Endodermal cell (in vitro differentiated cells): ENCODE measurements around the gene ALS2CL. TPM values are rescaled to one million over a fixed set of nuclear protein-coding genes. Genes with fewer than 3 reads are reported as not detected.
A peak's percentile ranks its signal among the peaks of the same experiment; 100 is the strongest.

Experiments
- DNase-seq: peaks from one replicate; pipeline ENCODE4 v3.0.0-alpha.2; 2017
- H3K27ac ChIP-seq: 2 replicates; pipeline ENCODE4 v1.5.1; 2013; ENCODE audit warnings: mild to moderate bottlenecking, low read depth, low read length, moderate library complexity
- H3K27me3 ChIP-seq: 2 replicates; pipeline ENCODE4 v1.6.1; 2013; ENCODE audit warnings: mild to moderate bottlenecking, low read length, moderate library complexity; ENCODE audit not compliant: insufficient read depth, control insufficient read depth, poor library complexity, severe bottlenecking
- H3K36me3 ChIP-seq: 2 replicates; pipeline ENCODE4 v1.7.0; 2013; ENCODE audit warnings: mild to moderate bottlenecking, low read length, moderate library complexity; ENCODE audit not compliant: control insufficient read depth, insufficient read depth
- H3K4me1 ChIP-seq: one replicate; pipeline ENCODE4 v1.7.0; 2013; ENCODE audit warnings: low read length; ENCODE audit not compliant: control insufficient read depth, insufficient read depth
- H3K4me3 ChIP-seq: 2 replicates; pipeline ENCODE4 v1.5.1; 2013; ENCODE audit warnings: mild to moderate bottlenecking, low read length, moderate library complexity
- H3K9ac ChIP-seq: 2 replicates; pipeline ENCODE4 v1.6.1; 2013; ENCODE audit warnings: mild to moderate bottlenecking, low read length, moderate library complexity; ENCODE audit not compliant: poor library complexity, severe bottlenecking; ENCODE audit errors: extremely low read depth
- H3K9me3 ChIP-seq: 2 replicates; pipeline ENCODE4 v1.6.1; 2013; ENCODE audit warnings: mild to moderate bottlenecking, low read length, moderate library complexity; ENCODE audit not compliant: control insufficient read depth
- H3K27ac Mint-ChIP-seq: 2 replicates; pipeline ENCODE4 v1.8.0; 2020; ENCODE audit warnings: mixed read lengths
- H3K27me3 Mint-ChIP-seq: 2 replicates; pipeline ENCODE4 v1.8.0; 2021; ENCODE audit warnings: mild to moderate bottlenecking, mixed read lengths; ENCODE audit not compliant: insufficient read depth
- H3K36me3 Mint-ChIP-seq: 2 replicates; pipeline ENCODE4 v1.8.0; 2020; ENCODE audit warnings: low read depth, mixed read lengths
- H3K4me1 Mint-ChIP-seq: 2 replicates; pipeline ENCODE4 v1.8.0; 2020; ENCODE audit warnings: mixed read lengths
- H3K4me3 Mint-ChIP-seq: 2 replicates; pipeline ENCODE4 v1.8.0; 2020; ENCODE audit warnings: mild to moderate bottlenecking, moderate library complexity, mixed read lengths
- H3K9me3 Mint-ChIP-seq: 2 replicates; pipeline ENCODE4 v1.8.0; 2020; ENCODE audit warnings: mild to moderate bottlenecking, mixed read lengths
- WGBS, 2 experiments: methylation state at CpG; one replicate each; pipeline versions ENCODE4 v1.1.5 to v1.1.7; 2013; ENCODE audit warnings: missing lambda C conversion rate in 2 of 2, mixed read lengths in 1 of 2; ENCODE audit not compliant: insufficient coverage in 1 of 2, insufficient read length in 1 of 2; 5-methylcytosine and 5-hydroxymethylcytosine counted together
- total RNA-seq, 2 donors: library from RNA; stranded (reverse); fragmentation: NEBNext Ultra II Directional in 1 of 2; extraction: Animal tissue kit (Norgen Biotek cat#: 25700) in 1 of 2; gene quantifications; 2 replicates in 1 of 2; 3 replicates in 1 of 2; pipeline ENCODE4 v1.2.1, GENCODE V29; 2021
- TF ChIP-seq, protein P1 (sequence below): fragments of 200-600 bp; sonication (generic); conservative IDR thresholded peaks from 2 replicates; pipeline ENCODE4 v1.5.0; 2021; ENCODE audit warnings: antibody characterized with exemption, mild to moderate bottlenecking

Gene ALS2CL
- total RNA-seq, 2 donors from 2014 or later, result 8.9 to 20.8 TPM

DNA sequence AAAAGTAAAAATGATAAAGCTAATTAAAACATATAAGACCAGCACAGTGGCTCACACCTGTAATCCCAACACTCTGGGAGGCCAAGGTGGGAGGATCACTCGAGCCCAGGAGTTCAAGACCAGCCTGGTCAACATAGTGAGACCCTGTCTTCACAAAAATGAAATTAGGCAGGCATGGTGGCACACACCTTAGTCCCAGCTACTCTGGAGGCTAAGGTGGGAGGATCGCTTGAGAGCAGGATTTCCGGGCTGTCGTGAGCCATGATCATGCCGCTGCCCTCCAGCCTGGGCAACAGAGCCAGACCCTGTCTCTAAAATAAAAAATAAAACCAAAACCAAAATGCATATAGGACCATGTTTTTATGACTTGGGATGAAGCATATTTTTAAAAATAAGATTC is 29.0 kb upstream of the ALS2CL start:
- Mint-ChIP-seq H3K4me3 (no peak overlapping the region), H3K4me1 (peaks cover 5% of the 10 kb centered on the region), H3K27ac (no peak overlapping the region), H3K36me3 (no peaks in the 10 kb centered on the region), H3K9me3 (peaks cover 4% of the 10 kb centered on the region), H3K27me3 (peaks cover 2% of the 10 kb centered on the region)
- no peak for DNase-seq
- TF ChIP-seq, protein P1, sequence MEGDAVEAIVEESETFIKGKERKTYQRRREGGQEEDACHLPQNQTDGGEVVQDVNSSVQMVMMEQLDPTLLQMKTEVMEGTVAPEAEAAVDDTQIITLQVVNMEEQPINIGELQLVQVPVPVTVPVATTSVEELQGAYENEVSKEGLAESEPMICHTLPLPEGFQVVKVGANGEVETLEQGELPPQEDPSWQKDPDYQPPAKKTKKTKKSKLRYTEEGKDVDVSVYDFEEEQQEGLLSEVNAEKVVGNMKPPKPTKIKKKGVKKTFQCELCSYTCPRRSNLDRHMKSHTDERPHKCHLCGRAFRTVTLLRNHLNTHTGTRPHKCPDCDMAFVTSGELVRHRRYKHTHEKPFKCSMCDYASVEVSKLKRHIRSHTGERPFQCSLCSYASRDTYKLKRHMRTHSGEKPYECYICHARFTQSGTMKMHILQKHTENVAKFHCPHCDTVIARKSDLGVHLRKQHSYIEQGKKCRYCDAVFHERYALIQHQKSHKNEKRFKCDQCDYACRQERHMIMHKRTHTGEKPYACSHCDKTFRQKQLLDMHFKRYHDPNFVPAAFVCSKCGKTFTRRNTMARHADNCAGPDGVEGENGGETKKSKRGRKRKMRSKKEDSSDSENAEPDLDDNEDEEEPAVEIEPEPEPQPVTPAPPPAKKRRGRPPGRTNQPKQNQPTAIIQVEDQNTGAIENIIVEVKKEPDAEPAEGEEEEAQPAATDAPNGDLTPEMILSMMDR, result no peak
- Histone ChIP-seq H3K4me1 (no peaks in the 10 kb centered on the region), H3K9me3 (no peaks in the 10 kb centered on the region), H3K27me3 (no peaks in the 10 kb centered on the region), H3K36me3 (no peaks in the 10 kb centered on the region), H3K27ac (no peak overlapping the region), H3K4me3 (no peak overlapping the region), H3K9ac (no peak overlapping the region)
- WGBS, 2 experiments, result 80 to 93% methylated on average over 1 to 5 of the region's 5 CpGs

DNA sequence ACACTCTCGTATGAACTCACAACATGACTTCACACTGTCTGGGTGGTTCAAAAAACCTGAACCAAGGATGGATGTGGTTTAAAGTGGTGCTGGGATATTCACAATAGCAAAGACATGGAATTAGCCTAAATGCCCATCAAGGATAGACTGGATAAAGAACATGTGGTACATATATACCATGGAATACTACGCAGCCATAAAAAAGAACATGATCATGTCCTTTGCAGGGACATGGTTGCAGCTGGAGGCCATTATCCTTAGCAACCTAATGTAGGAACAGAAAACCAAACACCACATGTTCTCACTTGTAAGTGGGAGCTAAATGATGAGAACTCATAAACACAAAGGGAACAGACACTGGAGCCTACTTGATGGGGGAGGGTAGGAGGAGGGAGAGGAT is 27.5 kb upstream of the ALS2CL start:
- TF ChIP-seq, protein P1, result no peak
- Mint-ChIP-seq H3K36me3 (no peaks in the 10 kb centered on the region), H3K27ac (no peak overlapping the region), H3K4me1 (peaks cover 2% of the 10 kb centered on the region), H3K4me3 (no peak overlapping the region), H3K27me3 (peaks cover 2% of the 10 kb centered on the region), H3K9me3 (peaks cover 4% of the 10 kb centered on the region)
- WGBS, 2 experiments, result 92 to 93% methylated on average over 1 to 2 of the region's 2 CpGs
- Histone ChIP-seq H3K4me1 (no peaks in the 10 kb centered on the region), H3K27me3 (no peaks in the 10 kb centered on the region), H3K36me3 (no peaks in the 10 kb centered on the region), H3K9ac (no peak overlapping the region), H3K4me3 (no peak overlapping the region), H3K27ac (no peak overlapping the region), H3K9me3 (no peaks in the 10 kb centered on the region)
- DNase-seq, result peak; percentile 3

DNA sequence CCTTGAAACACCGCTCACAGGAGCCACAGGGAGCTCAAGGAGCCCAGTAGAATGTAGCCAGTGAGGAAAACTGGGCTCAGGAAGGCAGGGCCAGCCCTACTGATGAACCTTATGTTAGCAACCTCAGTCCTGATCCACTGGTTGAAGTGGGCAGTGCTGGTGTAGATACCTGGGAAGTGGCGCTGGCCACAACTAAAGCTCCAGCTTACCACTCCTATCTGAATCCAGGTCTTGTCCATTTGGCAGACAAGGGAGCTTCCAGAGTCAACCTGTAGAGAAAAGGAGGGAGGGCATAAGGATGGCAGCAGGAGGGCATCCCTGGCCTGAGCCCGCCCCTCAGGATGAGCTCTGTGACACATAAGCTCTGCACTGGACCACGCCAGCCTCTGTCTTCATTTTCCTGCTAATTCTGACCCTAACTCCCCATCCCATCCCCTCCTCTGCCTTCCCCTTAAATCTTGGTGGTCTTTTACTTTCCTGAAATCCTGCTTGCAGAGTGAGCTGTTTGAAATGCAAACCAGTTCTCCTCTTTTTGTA is 26.3 kb upstream of the ALS2CL start:
- Mint-ChIP-seq H3K9me3 (peaks cover 4% of the 10 kb centered on the region), H3K4me1 (no peaks in the 10 kb centered on the region), H3K27me3 (peaks cover 6% of the 10 kb centered on the region), H3K27ac (no peak overlapping the region), H3K4me3 (no peak overlapping the region), H3K36me3 (no peaks in the 10 kb centered on the region)
- no peaks in the 10 kb centered on the region for H3K27me3 ChIP-seq
- H3K36me3 ChIP-seq, result no peaks in the 10 kb centered on the region
- H3K9ac ChIP-seq, result no peak overlapping the region
- H3K4me1 ChIP-seq, result no peaks in the 10 kb centered on the region
- no peak overlapping the region for H3K4me3 ChIP-seq
- WGBS, 2 experiments, result 81 to 89% methylated on average over 3 to 4 of the region's 4 CpGs
- TF ChIP-seq, protein P1, result no peak
- H3K27ac ChIP-seq, result no peak overlapping the region
- H3K9me3 ChIP-seq, result no peaks in the 10 kb centered on the region
- DNase-seq, result peak; percentile 38
